NCI-H2081 treated with DMSO at 0.1 percent for 48 hours (cell line): ENCODE measurements around the gene SYPL2.
"Not testable (repeated sequence)": the region's sequence is repeated elsewhere in the genome, so short reads cannot be mapped to it uniquely, and the experiment has no call there.

Source experiments
- DNase-seq: peaks from one replicate; lab custom pipeline; 2025; lab: John Stamatoyannopoulos, UW

SYPL2 gene

DNA sequence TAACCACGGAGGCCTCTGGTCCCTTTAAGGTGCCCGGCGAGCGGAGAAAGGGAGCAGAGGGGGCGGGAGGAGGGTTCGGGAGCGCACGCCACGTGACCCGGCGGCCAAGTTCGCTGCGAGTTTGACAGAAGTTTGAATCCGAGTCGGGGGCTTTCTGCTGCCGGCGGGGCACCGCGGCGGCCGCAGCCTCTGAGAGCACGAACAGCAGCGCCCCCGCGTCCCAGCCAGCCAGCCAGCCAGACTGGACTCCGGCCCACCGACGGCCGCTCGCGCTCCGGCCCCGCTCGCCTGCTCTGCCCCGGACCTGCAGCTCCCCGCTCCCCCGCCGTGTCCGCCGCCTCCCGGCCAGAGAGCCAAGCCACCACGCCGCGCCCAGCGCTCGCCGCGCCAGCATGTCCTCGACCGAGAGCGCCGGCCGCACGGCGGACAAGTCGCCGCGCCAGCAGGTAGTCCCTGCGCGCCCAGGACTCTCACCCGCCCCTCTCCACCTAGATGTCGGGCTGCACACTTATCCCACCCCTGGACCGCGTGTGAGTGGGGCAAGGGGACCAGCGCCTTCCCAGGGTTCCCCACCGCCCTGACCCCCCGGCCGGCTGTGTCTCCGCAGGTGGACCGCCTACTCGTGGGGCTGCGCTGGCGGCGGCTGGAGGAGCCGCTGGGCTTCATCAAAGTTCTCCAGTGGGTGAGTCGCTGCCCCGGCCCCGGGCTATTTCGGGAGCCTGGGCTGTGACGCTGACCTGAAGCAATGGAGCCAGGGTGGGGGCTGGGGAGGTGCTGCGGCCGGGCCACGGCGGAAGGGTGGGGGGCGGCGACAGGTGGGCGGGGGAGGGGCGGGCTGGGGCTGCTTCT lies at the start of gene SYPL2:
Gene SYPL2, plus strand, starts transcription at position 95 of the 849 bp plus-strand sequence. Its CDS starts 298 bp downstream, at position 393.
- no peak for DNase-seq

DNA sequence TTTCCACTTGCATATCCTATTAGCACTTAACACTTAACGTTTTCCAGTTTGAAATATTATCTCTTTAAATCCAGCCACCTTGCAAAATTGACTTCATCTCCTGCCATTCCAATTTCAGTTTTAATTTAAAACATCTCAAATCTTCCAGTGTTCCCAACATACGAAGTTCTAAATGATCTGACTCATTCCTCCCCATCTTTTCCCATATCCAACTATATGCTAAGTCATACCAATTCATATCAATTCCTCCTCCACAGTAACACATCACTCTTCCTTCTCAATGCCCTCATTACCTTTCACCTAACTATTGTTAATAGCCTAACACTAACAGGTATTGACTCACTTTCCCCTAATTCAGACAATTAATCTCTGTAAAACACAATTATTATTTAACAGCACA lies 42.8 kb upstream of the SYPL2 start:
- no peak for DNase-seq

DNA sequence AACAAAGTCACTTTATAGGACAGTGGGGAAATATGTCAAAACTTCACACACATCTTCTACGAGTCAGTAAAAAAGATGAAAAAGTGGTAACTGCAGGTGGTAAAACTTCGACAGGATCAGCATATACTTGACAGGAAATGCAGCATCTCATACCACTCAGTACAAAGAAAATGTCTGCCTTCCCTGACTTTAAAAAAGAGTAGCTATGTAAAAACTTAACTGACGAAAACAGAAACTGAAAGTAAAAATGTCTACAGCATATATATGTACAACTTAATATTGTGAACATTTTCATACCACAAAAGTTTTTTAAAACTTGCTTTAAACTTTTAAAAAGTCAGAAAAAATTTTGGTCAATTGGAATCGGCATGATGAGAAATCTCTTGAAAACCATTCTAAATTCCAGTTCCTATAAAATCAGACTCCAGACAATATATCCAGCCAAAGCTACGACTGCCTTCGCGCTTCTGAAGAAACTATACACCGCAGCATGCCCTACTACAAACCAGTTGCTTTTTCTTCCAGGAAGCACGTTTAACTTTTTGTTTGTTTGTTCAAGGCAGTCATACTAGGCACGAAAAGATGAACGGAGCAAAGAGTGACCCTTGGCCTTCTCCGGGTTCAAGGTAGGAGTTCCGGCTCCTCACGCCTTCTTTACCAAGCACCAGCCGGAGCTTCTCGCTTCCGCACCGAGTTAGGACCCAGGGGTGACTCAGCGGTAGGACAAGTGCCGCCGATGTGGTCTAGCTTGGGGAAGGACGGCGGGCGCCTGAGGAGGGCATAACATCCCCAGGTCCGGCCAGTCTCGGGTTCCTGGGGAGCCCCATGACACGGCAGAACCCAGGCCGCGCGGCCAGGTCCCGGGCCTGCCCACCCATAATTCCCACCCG lies 40.7 kb upstream of the SYPL2 start:
- no peak for DNase-seq

DNA sequence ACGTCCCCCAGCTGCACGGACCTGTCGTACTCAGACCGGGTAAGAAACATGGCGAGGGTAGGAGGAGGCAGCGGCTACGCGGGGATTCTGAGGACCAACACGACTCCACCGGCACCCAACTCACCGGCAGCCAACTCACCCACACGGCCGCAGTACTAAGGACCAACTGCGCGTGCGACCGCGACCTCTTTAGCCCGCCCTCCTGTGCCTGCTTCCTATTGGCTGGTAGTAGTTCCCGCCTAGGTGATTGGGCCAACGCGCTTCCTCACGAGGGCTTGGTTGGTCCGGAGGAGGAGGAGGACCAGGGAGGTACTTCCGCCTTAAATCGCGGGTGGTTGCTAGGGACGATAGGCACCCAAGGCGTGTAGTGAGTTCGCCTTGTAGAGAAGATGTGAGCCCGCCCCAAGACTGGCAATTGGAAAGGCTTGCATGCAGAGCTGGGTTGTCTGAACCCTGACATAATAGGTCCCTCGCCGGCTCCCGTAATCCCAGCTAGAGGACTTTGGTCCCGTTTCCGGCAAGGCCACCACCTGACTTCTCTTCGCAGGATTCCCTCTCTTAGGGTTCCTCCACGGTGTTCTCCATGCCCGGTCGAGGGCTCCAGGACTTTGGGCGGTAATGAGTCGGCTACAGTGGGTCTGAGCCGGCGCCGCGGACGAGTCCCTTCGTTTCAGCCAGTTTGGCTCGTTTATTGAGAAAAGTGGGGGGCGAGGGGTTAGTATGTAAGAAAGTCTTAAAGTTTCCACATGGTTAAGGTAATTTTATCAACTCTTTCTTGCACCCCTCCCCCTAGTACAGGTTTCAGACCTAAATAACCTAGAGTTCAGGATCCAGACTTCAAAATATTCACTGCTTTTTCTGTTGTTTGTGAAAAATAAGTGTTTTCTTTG lies 39.8 kb upstream of the SYPL2 start, which contains the start of gene PSMA5:
Gene PSMA5, minus strand, starts transcription at position 168 of the 890 bp plus-strand sequence. Its CDS starts 118 bp downstream, at position 50.
- DNase-seq, result peak; percentile 81

DNA sequence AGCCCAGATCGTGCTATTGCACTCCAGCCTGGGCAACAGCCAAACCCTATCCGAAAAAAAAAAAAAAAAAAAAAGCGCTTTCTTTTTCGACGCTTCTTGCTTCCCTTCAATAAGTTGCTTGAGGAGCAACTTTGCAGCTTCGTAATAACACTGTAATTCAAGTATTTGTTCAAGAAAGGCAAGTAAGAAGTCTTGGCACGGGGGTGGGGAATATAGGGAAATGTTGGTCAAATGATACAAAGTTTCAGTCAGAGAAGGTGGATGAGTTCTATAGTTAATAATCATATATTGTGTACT lies 39.2 kb upstream of the SYPL2 start:
- no peak for DNase-seq

DNA sequence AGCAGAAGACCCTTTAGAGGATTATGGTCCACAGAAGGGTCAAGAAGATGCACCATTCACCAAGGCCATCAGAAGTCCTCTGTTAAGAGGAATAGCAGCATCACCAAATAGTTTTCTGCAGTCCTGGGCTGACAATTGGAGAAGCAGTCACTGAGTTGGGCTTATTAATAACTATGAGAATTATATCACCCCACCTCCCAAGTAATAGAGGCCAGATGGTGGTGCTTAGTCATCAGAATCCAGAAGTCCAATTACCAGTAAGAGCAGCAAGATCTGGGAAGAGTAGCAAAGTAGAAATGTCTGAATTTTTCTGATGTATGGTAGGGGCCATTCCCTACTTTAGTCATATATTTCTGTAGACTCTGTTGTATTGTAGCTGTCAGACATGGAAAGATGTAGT lies 34.0 kb upstream of the SYPL2 start:
- DNase-seq, result no peak

DNA sequence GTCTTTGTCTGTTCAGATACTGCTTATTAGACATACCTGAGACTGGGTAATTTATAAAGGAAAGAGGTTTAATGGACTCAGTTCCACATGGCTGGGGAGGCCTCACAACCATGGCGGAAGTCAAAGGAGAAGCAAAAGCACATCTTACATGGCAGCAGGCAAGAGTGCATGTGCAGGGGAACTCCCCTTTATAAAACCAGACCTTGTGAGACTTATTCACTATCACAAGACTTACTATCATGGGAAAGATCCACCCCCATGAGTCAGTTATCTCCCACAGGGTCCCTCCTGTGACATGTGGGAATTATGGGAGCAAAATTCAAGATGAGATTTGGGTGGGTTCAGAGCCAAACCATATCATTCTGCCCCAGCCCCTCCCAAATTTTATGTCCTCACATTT lies 33.0 kb upstream of the SYPL2 start:
- DNase-seq, result no peak

DNA sequence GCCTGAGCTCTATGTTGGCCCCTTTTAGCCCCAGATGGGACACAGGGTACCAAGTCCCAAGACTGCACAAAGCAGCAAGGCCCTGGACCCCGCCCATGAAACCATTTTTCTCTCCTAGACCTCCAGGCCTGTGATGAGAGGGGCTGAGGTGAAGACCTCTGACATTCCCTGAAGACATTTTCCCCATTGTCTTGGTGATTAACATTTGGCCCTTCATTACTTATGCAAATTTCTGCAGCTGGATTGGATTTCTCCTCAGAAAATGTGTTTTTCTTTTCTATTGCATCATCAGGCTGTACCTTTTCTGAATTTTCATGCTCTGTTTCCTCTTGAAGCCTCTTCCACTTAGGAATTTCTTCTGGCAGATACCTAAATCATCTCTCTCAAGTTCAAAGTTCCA lies 31.9 kb upstream of the SYPL2 start:
- no peak for DNase-seq

DNA sequence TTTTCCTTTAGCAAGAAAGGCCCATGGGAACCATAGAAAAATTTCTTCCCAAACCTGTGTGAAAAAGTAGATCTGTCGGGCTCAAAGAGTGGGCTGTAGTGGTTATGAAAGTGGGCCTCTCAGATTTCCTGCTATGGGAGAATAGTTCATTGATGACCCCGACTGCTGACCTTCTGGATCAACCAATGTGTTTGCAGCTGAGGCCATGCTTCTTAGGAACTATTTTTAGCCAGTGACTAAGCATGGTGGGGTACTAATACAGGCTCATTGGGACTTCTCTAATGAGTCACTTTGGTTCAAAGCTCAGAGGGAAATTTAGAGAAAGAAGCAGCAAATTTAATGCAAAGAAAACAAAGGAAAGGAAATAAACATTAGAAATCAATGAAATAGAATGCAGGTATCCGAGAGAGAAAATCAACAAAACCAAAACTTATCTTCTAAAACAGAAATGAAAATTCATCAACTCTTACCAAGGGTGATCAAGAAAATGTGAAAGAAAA lies 27.5 kb upstream of the SYPL2 start:
- DNase-seq, result no peak

DNA sequence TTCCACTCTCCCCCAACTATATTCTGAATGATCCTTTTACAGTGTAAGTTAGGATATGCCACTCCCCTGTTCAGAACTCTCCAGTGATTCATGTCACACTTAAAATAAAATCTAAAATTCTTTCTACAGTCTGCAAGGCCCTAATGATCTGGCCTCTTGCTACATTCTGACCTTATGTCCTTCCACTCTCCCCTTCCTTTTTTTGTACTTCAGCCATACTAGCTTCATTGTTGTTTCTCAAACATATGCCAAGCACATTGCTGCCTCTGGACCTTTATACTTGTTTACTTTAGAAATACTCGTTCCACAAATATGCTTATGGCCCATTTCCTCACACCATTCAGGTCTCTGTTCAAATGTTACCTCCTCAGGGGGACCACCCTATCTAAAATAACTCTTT lies 25.3 kb upstream of the SYPL2 start:
- DNase-seq, result no peak

DNA sequence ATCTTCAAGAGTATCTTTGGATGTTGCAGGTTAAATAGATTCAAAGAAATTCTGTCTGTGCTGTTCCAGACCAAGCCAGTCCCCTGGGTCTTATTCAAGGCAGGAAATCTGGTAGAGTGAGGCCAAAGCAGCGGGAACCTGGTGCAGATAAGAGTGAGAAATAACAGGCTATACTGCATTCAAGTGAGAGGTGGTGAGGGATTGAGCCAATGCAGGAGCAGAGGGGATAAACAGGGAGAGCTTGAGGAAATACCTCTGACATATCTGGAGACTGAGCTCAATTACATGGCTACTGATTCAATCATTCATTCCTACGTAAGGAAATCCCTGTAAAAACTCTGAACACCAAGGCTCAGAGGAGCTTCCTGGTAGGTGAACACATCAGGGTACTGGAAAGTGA lies 22.9 kb upstream of the SYPL2 start:
- no peak for DNase-seq

DNA sequence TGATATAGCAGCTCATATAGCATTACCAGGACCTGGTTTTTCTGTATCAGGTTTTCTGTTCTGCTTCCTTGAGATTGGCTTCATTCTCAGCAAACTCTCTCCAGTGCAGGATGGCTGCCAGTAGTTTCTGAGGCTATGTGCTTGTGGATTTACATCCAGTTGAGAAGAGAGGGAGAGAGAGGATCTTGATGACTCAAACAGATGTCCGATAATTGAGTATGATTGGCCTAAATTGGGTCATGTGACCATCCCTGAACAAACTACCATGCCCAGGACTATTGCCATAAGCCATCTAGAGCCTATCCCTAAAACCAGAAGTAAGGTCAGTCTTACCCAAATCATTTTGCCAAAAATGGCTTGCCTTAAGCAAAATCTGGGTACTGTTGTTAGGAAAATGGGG lies 22.0 kb upstream of the SYPL2 start:
- DNase-seq, result no peak

DNA sequence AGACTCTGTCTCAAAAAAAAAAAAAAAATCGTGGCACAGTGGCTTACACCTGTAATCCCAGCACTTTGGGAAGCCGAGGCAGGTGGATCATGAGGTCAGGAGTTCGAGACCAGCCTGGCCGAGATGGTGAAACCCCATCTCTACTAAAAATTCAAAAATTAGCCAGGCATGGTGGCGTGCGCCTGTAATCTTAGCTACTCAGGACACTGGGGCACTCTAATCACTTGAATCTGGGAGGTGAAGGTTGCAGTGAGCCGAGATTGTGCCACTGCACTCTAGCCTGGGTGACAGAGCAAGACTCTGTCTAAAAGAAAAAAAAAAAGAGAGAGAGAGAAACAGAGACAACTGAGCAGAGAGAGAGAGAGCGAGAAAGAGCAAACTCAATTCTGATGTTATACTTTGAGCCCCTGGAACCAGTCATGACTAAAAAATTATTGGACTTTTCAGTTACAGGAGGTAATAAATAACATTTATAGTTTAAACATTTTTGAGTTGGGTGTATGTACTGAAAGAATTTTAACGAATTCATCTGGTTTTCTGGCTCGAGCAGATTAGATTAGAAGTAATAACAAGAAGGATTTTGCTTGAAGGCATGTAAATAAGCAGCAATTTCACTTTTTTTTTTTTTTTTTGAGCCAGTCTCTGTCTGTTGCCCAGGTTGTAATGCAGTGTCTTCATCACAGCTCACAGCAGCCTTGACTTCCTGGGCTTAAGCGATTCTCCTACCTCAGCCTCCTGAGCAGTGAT lies 20.2 kb upstream of the SYPL2 start:
- DNase-seq, result not testable (repeated sequence)

DNA sequence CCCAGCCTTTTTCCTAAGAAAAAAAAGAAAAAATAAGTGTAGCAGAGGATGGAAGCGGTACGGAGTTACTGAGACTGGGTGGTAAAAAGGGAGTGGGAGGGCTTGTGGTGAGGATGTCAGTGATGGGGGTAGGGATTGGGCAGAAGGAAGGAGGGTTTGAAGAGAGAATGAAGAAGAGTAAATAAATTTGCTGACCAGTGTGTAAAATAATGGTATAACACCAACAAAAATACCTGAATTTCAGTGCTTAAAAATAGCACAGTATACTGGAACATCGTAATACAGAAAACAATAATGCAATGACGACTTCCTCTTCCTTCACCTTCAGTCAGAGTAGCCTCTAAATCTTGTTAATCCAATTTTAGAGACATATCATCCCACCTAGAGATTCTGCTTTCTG lies 18.8 kb upstream of the SYPL2 start:
- DNase-seq, result no peak

DNA sequence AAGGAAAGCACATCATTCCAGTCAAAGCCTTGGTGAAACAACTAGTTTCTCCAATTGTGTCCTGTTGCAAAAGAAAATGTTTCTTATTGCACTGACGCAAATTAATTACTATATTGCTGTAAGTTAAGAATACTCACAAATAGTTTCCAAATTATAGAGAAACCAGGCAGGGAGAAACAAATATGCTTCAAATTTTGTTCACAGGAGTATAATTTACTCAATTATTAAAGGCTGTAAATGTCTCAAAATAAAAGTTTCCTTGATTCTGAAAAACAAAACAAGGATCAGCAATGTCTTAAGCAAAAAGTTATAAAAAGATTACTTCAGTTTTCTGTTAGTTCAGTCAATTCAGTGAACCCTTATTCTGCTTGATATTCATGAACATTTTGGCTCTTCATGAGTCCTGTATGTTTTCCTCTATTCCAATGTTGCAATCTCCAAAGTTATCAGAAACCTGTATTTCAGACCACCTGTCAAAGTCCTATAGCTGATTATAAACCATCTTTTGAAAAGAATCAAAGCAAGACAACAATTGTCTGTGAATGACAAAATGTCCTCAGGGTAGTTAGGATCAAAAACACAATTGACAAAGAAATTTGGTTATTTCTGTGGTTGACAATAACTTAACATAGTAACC lies 11.7 kb upstream of the SYPL2 start:
- DNase-seq, result no peak

DNA sequence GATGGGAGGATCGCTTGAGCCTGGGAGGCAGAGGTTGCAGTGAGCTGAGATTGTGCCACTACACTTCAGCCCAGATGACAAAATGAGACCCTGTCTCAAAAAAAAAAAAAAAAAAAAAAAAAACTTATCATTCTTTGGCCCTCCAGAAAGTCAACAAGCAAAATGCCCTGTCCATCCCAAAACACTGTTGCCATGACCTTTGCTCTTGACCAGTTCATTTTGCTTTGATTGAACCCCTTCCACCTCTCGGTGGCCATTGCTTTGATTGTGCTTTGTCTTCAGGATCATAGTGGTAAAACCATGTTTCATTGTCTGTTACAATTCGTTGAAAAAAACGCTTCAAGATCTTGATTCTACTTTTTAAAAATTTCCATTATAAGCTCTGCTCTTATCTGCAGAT lies 8.5 kb upstream of the SYPL2 start:
- no peak for DNase-seq

DNA sequence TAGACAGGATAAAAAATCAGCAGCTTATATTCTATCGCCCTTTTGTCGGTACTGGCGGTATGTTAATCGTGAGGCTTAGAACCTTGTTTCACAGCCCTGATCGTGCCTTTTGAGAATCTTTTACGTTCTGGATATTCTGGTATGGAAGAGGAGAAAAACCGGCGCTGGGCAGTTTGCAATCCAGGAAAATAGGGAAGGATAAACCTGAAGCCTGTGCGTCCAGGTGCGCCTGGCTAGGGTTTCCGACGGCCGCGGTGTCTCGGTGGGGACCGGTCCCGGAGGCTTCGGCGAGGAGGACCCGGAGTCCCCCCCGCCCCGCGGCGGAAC lies 258 bp upstream of the SYPL2 start:
- DNase-seq, result no peak

DNA sequence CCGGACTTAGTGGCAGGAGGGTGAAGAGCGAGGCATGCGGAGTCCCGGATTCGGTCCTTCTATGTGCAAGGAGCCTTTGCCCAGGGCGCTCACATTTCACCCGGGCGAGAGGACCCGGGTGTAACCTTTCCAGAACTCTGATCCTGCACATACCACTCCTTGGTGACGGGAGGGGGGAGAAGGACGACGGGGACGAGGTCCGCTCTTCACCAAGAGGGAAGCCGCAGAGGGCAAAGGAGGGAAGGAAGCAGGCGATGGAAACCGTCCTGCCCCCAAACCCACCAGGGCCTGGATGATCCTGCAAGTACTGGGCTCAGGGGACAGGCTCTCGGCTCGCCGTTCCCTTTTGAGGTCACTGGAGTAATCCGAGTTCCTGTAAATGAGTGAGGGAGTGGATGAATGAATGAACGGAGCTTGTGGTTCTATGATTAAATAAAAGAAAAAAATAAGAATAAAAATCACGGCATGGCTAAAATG lies 993 bp downstream of the SYPL2 start:
- DNase-seq, result no peak

DNA sequence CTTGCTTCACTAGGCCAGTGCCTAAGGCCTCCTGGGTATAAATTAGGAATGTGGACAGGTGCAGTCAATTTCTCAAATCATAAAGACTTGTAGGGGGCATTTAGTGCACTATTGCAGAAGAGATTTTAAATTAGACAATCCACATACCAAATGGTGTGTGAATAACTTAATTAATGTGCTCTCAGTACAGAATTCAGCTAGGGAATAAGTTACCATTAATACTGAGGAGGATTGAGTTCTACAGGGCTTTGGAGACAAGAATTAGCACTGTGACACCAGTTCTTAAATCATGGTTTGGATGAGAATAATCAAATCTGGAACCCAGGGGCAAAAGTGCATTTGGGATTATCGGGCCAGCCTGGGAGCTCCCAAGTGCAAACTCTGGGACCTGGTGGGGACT lies 1.7 kb downstream of the SYPL2 start:
- DNase-seq, result no peak

DNA sequence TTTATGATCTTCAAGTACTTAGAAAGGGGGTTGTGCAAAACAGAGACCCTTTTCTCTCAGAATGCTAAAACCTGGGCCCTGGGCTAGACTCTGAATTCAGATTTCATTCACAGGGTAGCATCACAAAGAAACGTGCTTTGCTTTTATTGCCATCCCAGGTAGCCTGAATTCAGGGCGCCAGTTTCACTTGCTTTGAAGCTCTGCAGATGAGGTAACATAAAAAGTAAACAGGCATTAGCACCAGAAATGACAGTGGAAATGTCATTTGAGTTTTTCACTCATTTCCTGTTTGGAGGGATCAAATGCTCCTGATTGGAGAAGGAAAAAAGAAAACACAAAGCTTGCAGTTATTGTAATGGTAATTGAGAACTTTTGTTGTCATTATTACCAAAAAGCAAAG lies 2.6 kb downstream of the SYPL2 start:
- no peak for DNase-seq

DNA sequence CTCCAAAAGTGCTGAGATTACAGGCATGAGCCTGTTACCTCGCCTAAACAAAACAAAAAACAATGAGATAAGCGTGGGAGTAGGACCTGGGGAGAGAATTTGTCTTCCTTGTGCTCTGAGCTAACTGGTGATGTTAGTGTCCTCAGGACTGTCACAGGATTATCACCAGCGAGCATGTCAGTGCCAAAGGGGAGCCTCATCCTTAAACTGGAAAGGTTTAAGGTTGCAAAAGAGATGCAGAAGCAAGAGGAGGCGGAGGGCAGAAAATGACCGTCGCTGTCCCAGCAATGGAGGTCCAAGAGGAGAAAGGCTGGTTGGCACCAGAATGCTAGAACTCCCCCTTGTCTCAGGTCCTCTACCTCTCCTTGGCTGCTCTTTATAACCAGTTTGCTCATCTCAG lies 3.9 kb downstream of the SYPL2 start:
- DNase-seq, result no peak
